Stimulated activated naive CD8-positive, alpha-beta T cell treated with anti-CD3 and anti-CD28 coated beads, Interleukin-15, Interleukin-2, amounts not matched to agents 100 ng/mL and 50 ng/mL, for 24 hours (primary cell): ENCODE measurements around the gene EDDM3A.
A peak's percentile ranks its signal among the peaks of the same experiment; 100 is the strongest.
"Not testable (repeated sequence)": the region's sequence is repeated elsewhere in the genome, so short reads cannot be mapped to it uniquely, and the experiment has no call there.

ENCODE experiments used
- H3K27ac Mint-ChIP-seq: one replicate; pipeline ENCODE4 v1.8.0; 2021; ENCODE audit warnings: mild to moderate bottlenecking, mixed read lengths
- H3K27me3 Mint-ChIP-seq: one replicate; pipeline ENCODE4 v1.8.0; 2021; ENCODE audit warnings: mixed read lengths
- H3K36me3 Mint-ChIP-seq: one replicate; pipeline ENCODE4 v1.8.0; 2021; ENCODE audit warnings: low read depth, mixed read lengths
- H3K4me1 Mint-ChIP-seq: one replicate; pipeline ENCODE4 v1.8.0; 2021; ENCODE audit warnings: low read depth, mixed read lengths
- H3K4me3 Mint-ChIP-seq: one replicate; pipeline ENCODE4 v1.8.0; 2021; ENCODE audit warnings: mild to moderate bottlenecking, mixed read lengths
- H3K9me3 Mint-ChIP-seq: one replicate; pipeline ENCODE4 v1.8.0; 2021; ENCODE audit warnings: mixed read lengths

EDDM3A gene

DNA sequence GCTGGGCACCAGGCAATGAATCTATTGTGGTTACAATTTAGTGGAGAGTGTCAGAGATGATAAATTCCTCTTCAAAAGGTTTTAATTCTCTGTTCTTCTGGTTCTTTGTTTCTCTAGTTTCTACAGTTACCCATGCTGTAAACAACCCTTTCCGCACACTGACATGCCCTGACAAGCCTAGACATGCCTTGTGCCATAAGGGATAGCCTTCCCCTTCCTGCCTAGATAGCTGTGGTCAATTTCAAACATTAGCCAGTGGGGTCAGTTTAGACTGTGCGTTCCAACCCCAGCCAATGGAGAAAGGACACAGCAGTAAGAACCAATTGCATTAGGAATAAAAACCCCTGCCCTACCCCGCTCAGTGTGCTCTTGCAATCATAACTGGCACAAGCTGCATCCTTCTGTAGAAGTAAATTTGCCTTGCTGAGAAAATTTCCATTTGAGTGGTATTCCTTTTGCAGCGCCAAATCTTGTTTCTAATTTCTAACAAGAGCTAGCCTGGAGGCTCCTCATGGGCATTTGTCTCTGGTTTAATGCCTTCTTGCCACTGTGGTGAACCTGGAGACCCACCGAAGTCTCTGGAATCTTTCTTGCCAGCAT, 6.4 kb downstream of the EDDM3A start:
- Mint-ChIP-seq H3K27ac (no peak overlapping the region), H3K27me3 (peaks cover 12% of the 10 kb centered on the region)

DNA sequence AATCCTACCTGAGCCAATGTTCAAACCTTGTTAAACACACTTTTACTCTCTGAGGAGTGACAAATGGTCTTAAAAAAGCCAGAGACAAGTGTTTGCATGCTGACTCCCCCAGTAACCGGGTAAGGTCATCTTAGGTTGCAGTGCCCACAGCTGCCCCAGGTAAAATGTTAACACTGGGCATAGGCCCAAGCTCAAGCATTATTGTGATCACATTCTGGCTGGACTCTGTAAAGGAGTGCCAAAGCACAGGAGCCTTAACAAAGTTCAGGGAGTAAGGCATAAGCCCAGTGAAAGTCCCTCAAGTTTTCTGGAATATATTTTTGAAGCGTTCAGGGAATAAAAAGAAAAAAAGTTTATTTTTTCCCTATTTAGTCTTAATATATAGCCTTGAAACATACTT, 8.6 kb downstream of the EDDM3A start:
- Mint-ChIP-seq H3K36me3 (peaks cover 4% of the 10 kb centered on the region), H3K9me3 (peaks cover 8% of the 10 kb centered on the region), H3K27ac (no peak overlapping the region), H3K4me1 (no peaks in the 10 kb centered on the region), H3K27me3 (peaks cover 12% of the 10 kb centered on the region), H3K4me3 (no peak overlapping the region)

More for the DNA sequence above, 6.4 kb downstream of the EDDM3A start:
- H3K4me3 Mint-ChIP-seq, result no peak overlapping the region
- no peaks in the 10 kb centered on the region for H3K4me1 Mint-ChIP-seq
- H3K9me3 Mint-ChIP-seq, result peaks cover 8% of the 10 kb centered on the region
- H3K36me3 Mint-ChIP-seq, result peaks cover 4% of the 10 kb centered on the region

DNA sequence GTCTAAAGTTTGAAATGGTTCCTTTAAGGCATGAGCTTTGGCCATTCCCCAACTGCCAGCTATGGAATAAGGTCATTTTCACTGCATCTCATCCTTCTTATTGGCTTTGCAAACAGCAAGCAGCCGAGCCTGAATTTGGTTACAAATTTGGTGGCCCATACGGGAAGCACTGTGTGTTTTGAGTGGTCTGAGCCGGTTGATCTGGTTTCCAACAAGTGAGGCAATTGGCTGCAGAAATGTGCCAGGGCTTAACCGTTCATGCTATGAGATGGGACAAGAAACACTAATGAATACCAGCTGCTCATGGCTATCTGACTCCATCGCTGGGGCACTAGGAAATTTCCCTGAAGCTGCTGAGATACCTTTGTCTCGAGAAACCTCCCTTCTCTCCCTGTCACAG, 9.3 kb downstream of the EDDM3A start:
- peaks cover 10% of the 10 kb centered on the region for H3K27me3 Mint-ChIP-seq
- peaks cover 4% of the 10 kb centered on the region for H3K36me3 Mint-ChIP-seq
- H3K27ac Mint-ChIP-seq, result no peak overlapping the region
- no peak overlapping the region for H3K4me3 Mint-ChIP-seq
- H3K4me1 Mint-ChIP-seq, result no peaks in the 10 kb centered on the region
- peaks cover 8% of the 10 kb centered on the region for H3K9me3 Mint-ChIP-seq

DNA sequence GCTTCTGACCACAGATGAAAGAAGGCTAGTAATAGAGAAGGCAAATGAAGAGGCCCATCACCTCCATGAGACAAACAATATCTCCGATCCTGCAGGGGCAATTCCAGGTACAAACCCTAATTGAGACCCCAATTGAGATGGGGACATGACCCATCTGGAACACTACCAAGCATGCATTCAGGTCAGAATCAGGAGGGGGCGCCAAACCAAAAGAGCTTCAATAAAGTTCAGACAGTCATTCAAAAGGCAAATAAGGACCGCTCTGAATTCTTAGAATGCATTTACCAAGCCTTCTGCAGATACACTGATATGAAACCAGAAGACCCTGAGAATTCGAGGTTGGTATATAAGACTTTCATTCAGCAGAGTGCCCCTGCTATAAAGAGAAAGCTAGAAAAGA, 12.3 kb downstream of the EDDM3A start:
- H3K27ac Mint-ChIP-seq, result no peak overlapping the region
- H3K27me3 Mint-ChIP-seq, result peaks cover 5% of the 10 kb centered on the region
- H3K36me3 Mint-ChIP-seq, result no peaks in the 10 kb centered on the region
- H3K9me3 Mint-ChIP-seq, result no peaks in the 10 kb centered on the region
- no peaks in the 10 kb centered on the region for H3K4me1 Mint-ChIP-seq
- H3K4me3 Mint-ChIP-seq, result no peak overlapping the region

DNA sequence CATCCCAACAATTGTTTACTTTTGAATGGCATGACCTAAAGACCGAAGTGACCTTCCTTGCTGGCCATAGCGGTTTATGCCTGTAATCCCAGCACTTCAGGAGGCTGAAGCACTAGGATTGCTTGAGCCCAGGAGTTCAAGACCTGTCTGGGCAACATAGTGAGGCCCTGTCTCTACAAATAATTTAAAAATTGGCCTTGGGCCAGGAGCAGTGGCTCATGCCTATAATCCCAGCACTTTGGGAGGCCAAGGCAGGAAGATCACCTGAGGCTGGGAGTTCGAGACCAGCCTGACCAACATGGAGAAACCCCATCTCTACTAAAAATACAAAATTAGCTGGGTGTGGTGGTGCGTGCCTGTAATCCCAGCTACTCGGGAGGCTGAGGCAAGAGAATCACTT, 13.8 kb downstream of the EDDM3A start:
- not testable (repeated sequence) for H3K36me3 Mint-ChIP-seq, H3K27me3 Mint-ChIP-seq, H3K27ac Mint-ChIP-seq, H3K9me3 Mint-ChIP-seq, H3K4me1 Mint-ChIP-seq, H3K4me3 Mint-ChIP-seq

DNA sequence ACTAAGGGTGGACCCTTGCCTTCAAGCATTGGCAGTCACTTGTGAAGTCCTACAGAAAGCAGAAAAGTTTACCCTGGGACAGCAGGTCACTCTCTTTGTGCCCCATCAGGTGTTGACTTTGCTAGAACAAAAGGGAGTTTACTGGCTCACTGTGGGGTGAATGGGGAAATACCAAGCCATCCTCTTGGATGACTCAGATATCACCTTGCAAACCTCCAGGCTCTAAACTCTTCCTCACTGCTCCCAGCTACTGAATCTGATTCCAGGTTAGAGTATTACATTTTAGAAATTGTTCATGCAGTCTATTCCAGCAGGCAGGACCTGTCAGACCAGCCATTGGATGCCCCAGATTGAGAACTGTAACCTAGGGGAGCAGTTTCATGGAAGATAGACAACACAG, 15.3 kb downstream of the EDDM3A start:
- no peak overlapping the region for H3K27ac Mint-ChIP-seq
- no peak overlapping the region for H3K4me3 Mint-ChIP-seq
- no peaks in the 10 kb centered on the region for H3K27me3 Mint-ChIP-seq
- no peaks in the 10 kb centered on the region for H3K36me3 Mint-ChIP-seq
- no peaks in the 10 kb centered on the region for H3K9me3 Mint-ChIP-seq
- no peaks in the 10 kb centered on the region for H3K4me1 Mint-ChIP-seq

DNA sequence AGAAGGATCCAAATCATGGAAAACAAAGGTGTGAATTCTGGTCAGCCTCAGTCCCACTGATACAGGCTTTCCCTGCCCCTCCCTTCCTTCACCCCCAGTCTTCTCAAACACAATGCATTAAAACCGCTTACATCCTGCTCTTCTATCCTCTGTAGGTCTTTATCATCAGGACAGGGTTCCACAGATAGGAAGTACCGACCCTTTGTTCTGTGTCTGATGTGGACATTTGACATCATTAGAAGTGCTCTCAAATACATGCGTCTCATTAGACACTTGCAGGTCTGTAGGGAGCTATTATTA, 22.9 kb downstream of the EDDM3A start:
- no peaks in the 10 kb centered on the region for H3K27me3 Mint-ChIP-seq

DNA sequence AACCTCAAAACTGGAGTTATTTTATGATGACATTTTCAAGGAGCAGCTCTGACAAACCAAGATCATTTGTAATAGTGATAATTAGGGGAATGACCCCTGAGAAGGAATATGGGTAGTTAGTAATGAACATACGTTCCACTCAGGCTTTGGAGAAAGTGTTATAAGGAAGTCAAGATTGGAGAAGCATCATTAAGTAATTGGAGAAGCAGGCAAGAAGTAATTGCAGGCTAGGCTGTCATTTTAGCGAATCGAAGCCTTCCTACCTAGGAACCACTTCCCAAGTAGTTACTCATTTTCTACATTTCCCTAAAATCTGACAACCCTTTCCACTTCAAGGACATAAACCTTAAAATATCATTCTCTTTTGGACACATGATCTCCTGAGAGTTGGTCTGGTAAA, 23.7 kb downstream of the EDDM3A start:
- Mint-ChIP-seq H3K4me3 (no peak overlapping the region), H3K4me1 (no peaks in the 10 kb centered on the region), H3K27me3 (no peaks in the 10 kb centered on the region), H3K36me3 (no peaks in the 10 kb centered on the region), H3K9me3 (no peaks in the 10 kb centered on the region), H3K27ac (no peak overlapping the region)

More for the DNA sequence above, 22.9 kb downstream of the EDDM3A start:
- Mint-ChIP-seq H3K27ac (no peak overlapping the region), H3K4me3 (no peak overlapping the region), H3K9me3 (no peaks in the 10 kb centered on the region), H3K4me1 (no peaks in the 10 kb centered on the region), H3K36me3 (no peaks in the 10 kb centered on the region)

DNA sequence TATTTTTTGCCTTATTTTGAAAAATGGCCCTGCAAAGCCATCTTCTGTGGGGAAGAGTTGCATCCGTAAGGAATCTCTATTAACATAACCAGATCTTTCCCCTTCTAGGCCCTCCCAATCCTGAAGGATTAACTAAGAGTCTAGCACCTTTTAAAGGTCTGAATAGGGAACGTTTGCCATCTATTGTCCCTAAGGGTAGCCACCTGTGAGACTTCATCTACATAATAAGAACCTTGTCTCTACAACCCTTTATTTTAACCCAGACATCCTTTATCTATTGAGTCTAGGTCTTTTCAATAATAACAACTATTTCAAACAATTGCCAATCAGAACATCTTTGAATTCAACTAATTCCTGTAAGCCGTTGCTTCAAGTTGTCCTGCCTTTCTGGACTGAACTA, 27.0 kb downstream of the EDDM3A start:
- H3K4me3 Mint-ChIP-seq, result no peak overlapping the region
- no peaks in the 10 kb centered on the region for H3K27me3 Mint-ChIP-seq
- H3K27ac Mint-ChIP-seq, result no peak overlapping the region
- no peaks in the 10 kb centered on the region for H3K36me3 Mint-ChIP-seq
- no peaks in the 10 kb centered on the region for H3K9me3 Mint-ChIP-seq
- no peaks in the 10 kb centered on the region for H3K4me1 Mint-ChIP-seq

DNA sequence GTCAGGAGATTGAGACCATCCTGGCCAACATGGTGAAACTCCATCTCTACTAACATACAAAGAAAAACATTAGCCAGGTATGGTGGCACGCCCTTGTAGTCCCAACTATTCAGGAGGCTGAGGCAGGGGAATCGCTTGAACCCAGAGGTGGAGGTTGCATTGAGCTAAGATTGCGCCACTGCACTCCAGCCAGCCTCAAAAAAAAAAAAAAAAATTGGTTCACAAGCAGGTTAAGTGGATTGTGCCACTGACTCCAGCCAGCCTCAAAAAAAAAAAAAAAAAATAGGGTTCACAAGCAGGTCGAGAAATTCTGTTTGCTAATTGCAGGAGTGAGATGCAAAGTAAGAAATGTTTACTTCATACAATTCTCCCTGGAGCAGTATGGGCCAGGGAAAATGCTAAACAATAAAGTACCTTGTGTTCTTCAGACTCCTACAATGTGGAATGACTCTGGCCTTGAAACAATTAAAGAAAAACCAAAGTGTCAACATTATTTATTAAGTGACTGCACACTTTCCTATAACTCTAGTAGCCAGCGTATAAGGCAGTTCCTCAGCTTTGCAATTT, 28.7 kb downstream of the EDDM3A start:
- no peaks in the 10 kb centered on the region for H3K9me3 Mint-ChIP-seq
- H3K27ac Mint-ChIP-seq, result no peak overlapping the region
- no peak overlapping the region for H3K4me3 Mint-ChIP-seq

DNA sequence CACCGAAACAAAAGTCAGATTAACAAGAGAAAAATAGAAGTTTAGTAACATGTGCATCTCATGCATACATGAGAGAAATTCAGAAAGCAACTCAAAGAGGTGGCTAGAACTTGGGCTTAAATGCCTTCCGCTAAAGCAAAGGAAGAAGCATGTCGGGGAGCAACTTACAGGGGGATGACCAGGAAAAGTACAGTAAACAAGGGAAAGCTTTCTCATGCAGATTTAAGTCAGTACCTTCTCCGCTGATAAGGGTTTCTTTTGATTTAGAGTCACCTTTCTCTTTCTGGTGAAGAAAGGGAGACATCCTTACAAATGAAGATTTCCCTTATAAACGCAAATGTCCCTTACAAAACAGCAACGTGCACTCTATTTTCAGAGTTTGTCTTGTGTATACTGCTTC, 29.4 kb downstream of the EDDM3A start:
- Mint-ChIP-seq H3K36me3 (no peaks in the 10 kb centered on the region), H3K4me3 (no peak overlapping the region), H3K9me3 (no peaks in the 10 kb centered on the region), H3K27ac (no peak overlapping the region), H3K27me3 (no peaks in the 10 kb centered on the region), H3K4me1 (peaks cover 4% of the 10 kb centered on the region)

More for the DNA sequence above, 28.7 kb downstream of the EDDM3A start:
- H3K27me3 Mint-ChIP-seq, result no peaks in the 10 kb centered on the region
- H3K4me1 Mint-ChIP-seq, result no peaks in the 10 kb centered on the region
- no peaks in the 10 kb centered on the region for H3K36me3 Mint-ChIP-seq

DNA sequence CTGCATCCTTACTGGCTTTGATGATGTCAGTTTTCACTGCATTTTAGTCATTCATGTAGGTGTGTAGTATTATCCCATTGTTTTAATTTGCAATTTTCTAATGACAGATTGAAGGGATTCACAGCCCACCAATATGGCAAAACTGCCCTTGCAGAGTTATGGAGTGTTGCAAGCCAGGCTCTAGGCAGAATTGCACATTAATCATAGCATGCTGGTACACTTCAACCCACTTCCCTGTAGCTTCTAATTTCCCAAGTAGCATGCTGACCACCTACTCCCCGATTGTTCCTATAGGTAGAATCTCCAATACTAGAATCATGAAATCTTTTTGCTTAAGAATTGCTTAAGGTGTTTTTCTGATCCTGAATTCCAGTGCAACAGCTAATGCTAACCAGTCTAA, 30.2 kb downstream of the EDDM3A start:
- H3K27me3 Mint-ChIP-seq, result no peaks in the 10 kb centered on the region
- H3K4me1 Mint-ChIP-seq, result peaks cover 9% of the 10 kb centered on the region
- no peaks in the 10 kb centered on the region for H3K36me3 Mint-ChIP-seq
- no peaks in the 10 kb centered on the region for H3K9me3 Mint-ChIP-seq
- H3K27ac Mint-ChIP-seq, result no peak overlapping the region
- no peak overlapping the region for H3K4me3 Mint-ChIP-seq

DNA sequence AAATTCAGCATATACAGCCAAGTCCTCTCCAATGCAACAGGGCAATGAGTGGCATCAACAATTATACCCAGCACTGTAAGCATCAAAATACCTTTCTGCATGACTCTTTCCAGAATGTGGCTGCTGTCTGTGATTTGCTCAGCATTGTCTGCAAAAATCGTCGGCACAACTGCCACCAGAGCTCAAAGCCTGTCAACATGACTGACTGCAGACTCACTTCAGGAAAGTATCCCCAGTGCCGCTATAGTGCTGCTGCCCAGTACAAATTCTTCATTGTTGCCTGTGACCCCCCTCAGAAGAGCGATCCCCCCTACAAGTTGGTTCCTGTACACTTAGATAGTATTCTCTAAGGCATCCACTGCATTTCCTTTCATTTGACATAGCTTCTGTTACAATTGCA, 36.1 kb downstream of the EDDM3A start:
- no peaks in the 10 kb centered on the region for H3K9me3 Mint-ChIP-seq
- peak overlapping the region; percentile 63 for H3K4me3 Mint-ChIP-seq
- no peaks in the 10 kb centered on the region for H3K36me3 Mint-ChIP-seq
- no peaks in the 10 kb centered on the region for H3K27me3 Mint-ChIP-seq
- H3K4me1 Mint-ChIP-seq, result peaks cover 27% of the 10 kb centered on the region
- peak overlapping the region; percentile 56 for H3K27ac Mint-ChIP-seq

DNA sequence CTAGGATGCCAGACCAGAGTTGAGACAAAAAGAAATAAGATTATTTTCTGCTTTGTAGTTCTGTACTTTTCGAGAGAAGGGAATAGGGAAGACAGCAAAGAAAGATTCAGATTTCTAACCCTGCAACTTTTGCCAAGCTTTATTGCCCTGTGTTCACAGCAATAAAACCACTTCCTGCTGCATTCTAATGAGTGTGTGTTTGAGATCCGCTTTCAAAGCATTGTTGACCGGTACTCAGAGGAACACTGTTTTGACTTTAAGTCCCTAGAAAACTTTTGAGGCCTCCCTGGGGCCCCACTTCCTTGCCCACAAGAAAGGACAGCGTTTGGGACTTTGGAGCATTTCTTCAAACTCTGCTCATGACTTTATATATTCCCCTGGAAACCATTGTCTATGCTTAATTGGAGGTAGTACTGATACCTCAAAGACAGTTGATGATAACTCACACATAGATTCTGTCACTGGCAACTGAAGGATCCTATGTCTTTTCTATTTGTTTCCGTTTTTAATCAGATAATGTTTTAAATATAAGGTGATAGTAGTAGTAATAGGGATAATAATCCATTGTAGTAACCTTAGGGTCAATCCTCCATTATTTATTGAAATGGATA, 36.7 kb downstream of the EDDM3A start:
- Mint-ChIP-seq H3K27me3 (no peaks in the 10 kb centered on the region), H3K36me3 (no peaks in the 10 kb centered on the region), H3K9me3 (no peaks in the 10 kb centered on the region)

DNA sequence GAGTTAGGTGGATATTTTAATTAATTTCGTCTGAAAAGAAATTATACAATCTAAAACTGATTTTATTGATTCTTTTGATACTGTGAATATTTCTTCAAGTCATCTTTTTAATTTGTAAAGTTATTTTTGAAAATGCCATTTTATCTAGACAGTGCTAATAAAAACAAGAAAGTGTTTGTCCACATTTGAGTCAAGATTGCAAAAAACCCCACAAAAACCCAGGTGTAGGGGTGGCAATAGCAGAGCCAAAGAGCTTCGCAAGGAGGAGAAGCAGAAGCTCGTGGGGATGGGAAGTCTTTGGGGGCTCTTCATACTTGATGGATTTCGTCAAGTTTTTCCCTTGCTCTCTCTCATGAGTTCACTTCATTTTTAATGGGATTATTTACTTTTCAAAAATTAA, 41.3 kb downstream of the EDDM3A start:
- H3K4me1 Mint-ChIP-seq, result peaks cover 7% of the 10 kb centered on the region
- no peaks in the 10 kb centered on the region for H3K27me3 Mint-ChIP-seq
- H3K27ac Mint-ChIP-seq, result no peak overlapping the region
- no peaks in the 10 kb centered on the region for H3K9me3 Mint-ChIP-seq
- no peaks in the 10 kb centered on the region for H3K36me3 Mint-ChIP-seq
- H3K4me3 Mint-ChIP-seq, result no peak overlapping the region

More for the DNA sequence above, 36.7 kb downstream of the EDDM3A start:
- H3K4me3 Mint-ChIP-seq, result peak overlapping the region; percentile 63
- peaks cover 27% of the 10 kb centered on the region for H3K4me1 Mint-ChIP-seq
- H3K27ac Mint-ChIP-seq, result peak overlapping the region; percentile 53

DNA sequence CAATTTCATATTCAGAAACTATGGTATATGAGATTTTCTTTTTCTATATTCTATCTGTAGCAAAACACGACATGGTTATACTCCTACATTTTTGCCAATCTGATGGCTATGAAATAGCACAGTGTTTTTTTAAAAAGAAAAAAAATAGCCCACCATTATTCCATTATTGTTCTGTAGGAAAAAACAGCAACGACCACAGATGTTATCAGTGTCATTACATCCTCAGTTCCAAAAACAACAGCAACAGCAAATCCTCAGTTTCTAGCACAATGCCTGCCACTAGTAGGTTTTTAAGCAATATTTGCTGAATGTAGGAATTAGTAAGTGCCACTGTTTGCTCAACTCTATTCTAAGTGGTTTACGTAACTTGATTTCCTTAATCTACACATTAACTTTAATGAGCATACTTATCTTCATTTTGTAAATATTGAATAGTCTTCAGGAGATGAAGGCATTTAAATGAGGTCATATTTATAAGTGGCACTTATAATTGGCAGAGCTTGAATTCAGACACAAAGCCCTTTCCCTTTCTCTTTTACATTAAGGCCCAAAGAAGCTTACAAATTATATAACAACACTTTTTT, 43.6 kb downstream of the EDDM3A start:
- H3K4me3 Mint-ChIP-seq, result no peak overlapping the region
- no peaks in the 10 kb centered on the region for H3K27me3 Mint-ChIP-seq
- no peaks in the 10 kb centered on the region for H3K36me3 Mint-ChIP-seq
- H3K27ac Mint-ChIP-seq, result no peak overlapping the region
- H3K9me3 Mint-ChIP-seq, result no peaks in the 10 kb centered on the region
- H3K4me1 Mint-ChIP-seq, result no peaks in the 10 kb centered on the region
